HEK293T (cell line): ENCODE measurements around the gene ABCG4.
"Not testable (repeated sequence)": the region's sequence is repeated elsewhere in the genome, so short reads cannot be mapped to it uniquely, and the experiment has no call there.

Experiments
- CTCF ChIA-PET: fragments of 350-600 bp; formaldehyde crosslinking; extraction: SDS; loops from one replicate; lab custom pipeline; 2021; ENCODE audit warnings: antibody characterized with exemption, inconsistent platforms; lab: Yijun Ruan, JAX
- POLR2A ChIA-PET: fragments of 350-600 bp; formaldehyde crosslinking; extraction: SDS; loops from one replicate; lab custom pipeline; 2020; ENCODE audit warnings: antibody characterized with exemption, inconsistent platforms; lab: Yijun Ruan, JAX
- DNase-seq: peaks from one replicate; pipeline ENCODE4 v3.0.0; 2012; ENCODE audit warnings: mixed read lengths; ENCODE audit errors: extremely low spot score
- ARNT ChIP-seq: fragments of 450-650 bp; IDR thresholded peaks from 2 replicates; pipeline ENCODE4 v1.6.1; 2017; ENCODE audit warnings: mild to moderate bottlenecking
- BHLHE40 ChIP-seq: fragments of 450-650 bp; IDR thresholded peaks from 2 replicates; pipeline ENCODE4 v1.6.1; 2016; ENCODE audit warnings: mild to moderate bottlenecking, moderate library complexity, borderline replicate concordance
- CTBP1 ChIP-seq: fragments of 450-650 bp; IDR thresholded peaks from 2 replicates; pipeline ENCODE4 v1.6.1; 2016; ENCODE audit warnings: borderline replicate concordance
- ELF4 ChIP-seq: fragments of 450-650 bp; IDR thresholded peaks from 2 replicates; pipeline ENCODE4 v1.6.1; 2017; ENCODE audit warnings: antibody characterized with exemption
- FOXA1 ChIP-seq: fragments of 450-650 bp; IDR thresholded peaks from 2 replicates; pipeline ENCODE4 v1.6.1; 2016; ENCODE audit warnings: mild to moderate bottlenecking
- FOXK2 ChIP-seq: fragments of 450-650 bp; IDR thresholded peaks from 2 replicates; pipeline ENCODE4 v1.6.1; 2016; ENCODE audit warnings: mild to moderate bottlenecking
- FOXM1 ChIP-seq: fragments of 450-650 bp; IDR thresholded peaks from 2 replicates; pipeline ENCODE4 v1.6.1; 2017; ENCODE audit warnings: mild to moderate bottlenecking, borderline replicate concordance
- HDGF ChIP-seq: fragments of 450-650 bp; IDR thresholded peaks from 2 replicates; pipeline ENCODE4 v1.6.1; 2017; ENCODE audit warnings: antibody characterized with exemption, borderline replicate concordance
- L3MBTL2 ChIP-seq: fragments of 450-650 bp; conservative IDR thresholded peaks from 2 replicates; pipeline ENCODE4 v1.6.1; 2016; ENCODE audit warnings: mild to moderate bottlenecking
- LEF1 ChIP-seq: fragments of 450-650 bp; IDR thresholded peaks from 2 replicates; pipeline ENCODE4 v1.6.1; 2017; ENCODE audit warnings: mild to moderate bottlenecking, borderline replicate concordance
- NFRKB ChIP-seq: fragments of 450-650 bp; IDR thresholded peaks from 2 replicates; pipeline ENCODE4 v1.6.1; 2016; ENCODE audit warnings: mild to moderate bottlenecking, moderate library complexity
- SP1 ChIP-seq: fragments of 450-650 bp; IDR thresholded peaks from 2 replicates; pipeline ENCODE4 v1.6.1; 2017
- SUZ12 ChIP-seq: fragments of 450-650 bp; IDR thresholded peaks from 2 replicates; pipeline ENCODE4 v1.6.1; 2016; ENCODE audit warnings: mild to moderate bottlenecking
- TARDBP ChIP-seq: fragments of 450-650 bp; IDR thresholded peaks from 2 replicates; pipeline ENCODE4 v1.6.1; 2016
- ZNF384 ChIP-seq: fragments of 450-650 bp; IDR thresholded peaks from 2 replicates; pipeline ENCODE4 v1.6.1; 2016
- TF ChIP-seq, protein P1 (sequence below): fragments of 450-650 bp; IDR thresholded peaks from 2 replicates; pipeline ENCODE4 v1.6.1; 2016

The ABCG4 gene

GRCh38 chr11:119188887-119189286 is 40.0 kb downstream of the ABCG4 start:
- POLR2A ChIA-PET: no interaction called here
- DNase-seq: no peak
- no peak for TF ChIP-seq ELF4
- no peak for TF ChIP-seq FOXM1
- TF ChIP-seq NFRKB: no peak
- TF ChIP-seq LEF1: no peak
- TF ChIP-seq HDGF: no peak
- TF ChIP-seq SUZ12: no peak
- no peak for TF ChIP-seq FOXA1
- TF ChIP-seq CTBP1: no peak
- TF ChIP-seq L3MBTL2: no peak
- TF ChIP-seq FOXK2: no peak
- TF ChIP-seq SP1: no peak
- TF ChIP-seq, protein P1, sequence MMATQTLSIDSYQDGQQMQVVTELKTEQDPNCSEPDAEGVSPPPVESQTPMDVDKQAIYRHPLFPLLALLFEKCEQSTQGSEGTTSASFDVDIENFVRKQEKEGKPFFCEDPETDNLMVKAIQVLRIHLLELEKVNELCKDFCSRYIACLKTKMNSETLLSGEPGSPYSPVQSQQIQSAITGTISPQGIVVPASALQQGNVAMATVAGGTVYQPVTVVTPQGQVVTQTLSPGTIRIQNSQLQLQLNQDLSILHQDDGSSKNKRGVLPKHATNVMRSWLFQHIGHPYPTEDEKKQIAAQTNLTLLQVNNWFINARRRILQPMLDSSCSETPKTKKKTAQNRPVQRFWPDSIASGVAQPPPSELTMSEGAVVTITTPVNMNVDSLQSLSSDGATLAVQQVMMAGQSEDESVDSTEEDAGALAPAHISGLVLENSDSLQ: no peak
- TF ChIP-seq BHLHE40: no peak
- TF ChIP-seq TARDBP: no peak
- CTCF ChIA-PET: interaction anchor here (2.3 kb wide), 1 partner anchor 17 kb away, joined by 7 read pairs; the partner anchor contains the start of gene CBL

GRCh38 chr11:119189393-119189792 is 40.5 kb downstream of the ABCG4 start:
- POLR2A ChIA-PET: interaction anchor here (1.3 kb wide), 1 partner anchor 94 kb away, joined by 6 read pairs; a partner anchor contains a TSS
- no peak for TF ChIP-seq L3MBTL2
- no peak for TF ChIP-seq HDGF
- no peak for TF ChIP-seq SUZ12
- no peak for TF ChIP-seq ZNF384
- TF ChIP-seq LEF1: no peak
- TF ChIP-seq NFRKB: no peak
- TF ChIP-seq BHLHE40: no peak
- TF ChIP-seq FOXA1: no peak
- no peak for TF ChIP-seq SP1
- no peak for TF ChIP-seq TARDBP
- TF ChIP-seq, protein P1: no peak
- TF ChIP-seq ELF4: no peak
- no peak for TF ChIP-seq ARNT
- no peak for TF ChIP-seq FOXK2

DNA sequence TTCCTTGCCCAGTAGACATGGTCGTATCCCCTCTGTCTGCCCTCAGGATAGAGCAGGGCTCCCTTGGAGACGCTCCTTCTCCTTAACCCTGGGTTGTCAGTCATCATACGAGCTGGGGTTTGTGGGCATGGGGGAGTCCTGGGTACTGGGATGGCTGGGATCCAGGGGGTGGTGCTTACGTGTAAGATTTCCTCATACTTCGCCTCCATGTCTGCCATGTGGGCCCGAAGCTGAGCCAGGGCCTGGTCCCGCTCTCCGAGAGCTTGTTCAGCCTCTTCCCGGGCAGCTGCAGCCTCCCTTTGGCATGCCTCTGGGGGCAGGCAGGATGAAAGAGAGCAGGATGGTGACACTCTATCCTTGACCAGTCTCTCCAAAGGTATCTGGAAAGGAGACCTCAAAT is 41.7 kb downstream of the ABCG4 start:
- DNase-seq: no peak
- TF ChIP-seq ZNF384 (no peak), SP1 (no peak), FOXK2 (no peak), SUZ12 (no peak)
- TF ChIP-seq, protein P1: no peak
- POLR2A ChIA-PET: interaction anchor here (1.2 to 1.3 kb wide), 3 partner anchors 84 to 127 kb away, joined by 3 to 6 read pairs (median 4); partner anchors contain the start of genes C2CD2L and MCAM
- CTCF ChIA-PET: interaction anchor here (2.3 kb wide), 1 partner anchor 15 kb away, joined by 7 read pairs; the partner anchor contains the start of gene CBL

More at GRCh38 chr11:119189393-119189792, 40.5 kb downstream of the ABCG4 start:
- no peak for DNase-seq
- CTCF ChIA-PET: interaction anchor here (2.3 kb wide), 1 partner anchor 16 kb away, joined by 7 read pairs; the partner anchor contains the start of gene CBL

DNA sequence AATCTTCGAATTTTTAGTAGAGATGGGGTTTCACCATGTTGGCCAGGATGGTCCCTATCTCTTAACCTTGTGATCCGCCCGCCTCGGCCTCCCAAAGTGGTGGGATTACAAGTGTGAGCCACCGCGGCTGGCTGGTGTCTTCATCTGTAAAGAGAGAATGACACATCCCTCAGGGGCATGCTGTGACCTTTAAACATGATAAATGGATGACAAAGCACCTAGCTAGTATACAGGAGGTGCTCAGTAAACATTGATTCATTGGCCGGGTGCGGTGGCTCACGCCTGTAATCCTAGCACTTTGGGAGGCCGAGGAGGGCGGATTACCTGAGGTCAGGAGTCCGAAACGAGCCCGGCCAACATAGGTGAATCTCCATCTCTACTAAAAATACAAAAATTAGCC is 42.4 kb downstream of the ABCG4 start:
- POLR2A ChIA-PET: interaction anchor here (1.2 to 1.3 kb wide), 2 partner anchors 84 to 126 kb away, joined by 3 to 4 read pairs; partner anchors contain the start of genes C2CD2L and MCAM
- CTCF ChIA-PET: interaction anchor here (2.3 kb wide), 1 partner anchor 14 kb away, joined by 7 read pairs; the partner anchor contains the start of gene CBL
- not testable (repeated sequence) for DNase-seq

- POLR2A ChIA-PET: no interaction called here
- CTCF ChIA-PET: no interaction called here
- TF ChIP-seq ARNT (no peak), TARDBP (no peak), BHLHE40 (no peak), L3MBTL2 (no peak), ZNF384 (no peak)
- no peak for DNase-seq
Measured at GRCh38 chr11:119192111-119192510, 43.3 kb downstream of the ABCG4 start.

DNA sequence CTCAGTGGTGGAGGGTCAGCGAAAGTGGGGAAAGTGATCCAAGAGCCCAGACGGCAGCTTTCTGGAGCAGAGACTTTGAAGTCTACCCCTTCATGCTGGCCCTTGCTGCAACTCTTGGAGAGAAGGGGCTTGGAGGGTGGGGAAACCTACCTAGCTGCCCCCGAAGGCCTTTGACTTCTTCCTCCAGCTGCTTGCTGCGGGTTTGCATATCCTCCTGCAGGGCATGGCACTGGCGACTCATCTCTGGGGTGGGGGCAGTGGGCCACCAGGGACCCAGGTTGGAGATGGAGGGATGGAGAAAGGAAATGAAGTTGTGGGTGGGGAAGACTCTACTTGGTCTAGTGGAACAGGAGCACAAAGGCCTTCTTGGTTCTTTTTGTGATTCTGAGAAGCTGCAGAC is 44.1 kb downstream of the ABCG4 start:
- ChIA-PET POLR2A (no interaction called here), CTCF (interaction anchor here (0.6 kb wide), 1 partner anchor 175 kb away, joined by 4 read pairs; no protein-coding TSS in a partner anchor)
- TF ChIP-seq SP1 (no peak), FOXA1 (no peak), BHLHE40 (no peak), NFRKB (no peak), L3MBTL2 (no peak), ZNF384 (no peak), TARDBP (no peak)
- DNase-seq: no peak

DNA sequence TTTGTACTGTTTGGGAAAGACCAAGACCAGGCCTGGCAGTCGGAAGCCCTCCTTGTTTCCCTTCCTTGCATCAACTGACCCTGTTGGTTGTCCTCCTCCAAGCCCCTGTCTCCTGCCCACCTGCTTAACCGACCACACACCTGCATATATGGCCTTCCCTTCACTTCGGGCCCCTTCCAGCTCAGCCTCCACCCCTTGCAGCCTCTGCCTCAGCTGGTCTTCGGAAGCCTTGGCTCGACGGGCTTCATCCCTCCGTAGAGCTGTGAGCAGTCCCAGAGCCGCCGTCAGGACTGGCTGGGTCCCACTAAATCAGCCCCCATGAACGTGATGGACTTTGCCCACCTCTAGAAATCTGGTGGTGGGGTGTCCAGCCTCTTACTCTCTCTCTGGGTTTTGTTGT is 44.8 kb downstream of the ABCG4 start:
- CTCF ChIA-PET: no interaction called here
- DNase-seq: peak; percentile 3
- TF ChIP-seq BHLHE40 (no peak), FOXM1 (no peak), ARNT (no peak)
- POLR2A ChIA-PET: no interaction called here
